HG02885 (cell line): Measurements from ENCODE around the gene AMDHD2.
"Not testable (repeated sequence)": the region's sequence is repeated elsewhere in the genome, so short reads cannot be mapped to it uniquely, and the experiment has no call there.

ENCODE experiments used
- ATAC-seq: cut with Tn5 transposase; IDR thresholded peaks from one replicate; pipeline ENCODE4 v1.9.1; 2021; ENCODE audit warnings: mild to moderate bottlenecking; ENCODE audit not compliant: unreplicated experiment, poor library complexity

The AMDHD2 gene, protein sequence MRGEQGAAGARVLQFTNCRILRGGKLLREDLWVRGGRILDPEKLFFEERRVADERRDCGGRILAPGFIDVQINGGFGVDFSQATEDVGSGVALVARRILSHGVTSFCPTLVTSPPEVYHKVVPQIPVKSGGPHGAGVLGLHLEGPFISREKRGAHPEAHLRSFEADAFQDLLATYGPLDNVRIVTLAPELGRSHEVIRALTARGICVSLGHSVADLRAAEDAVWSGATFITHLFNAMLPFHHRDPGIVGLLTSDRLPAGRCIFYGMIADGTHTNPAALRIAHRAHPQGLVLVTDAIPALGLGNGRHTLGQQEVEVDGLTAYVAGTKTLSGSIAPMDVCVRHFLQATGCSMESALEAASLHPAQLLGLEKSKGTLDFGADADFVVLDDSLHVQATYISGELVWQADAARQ

DNA sequence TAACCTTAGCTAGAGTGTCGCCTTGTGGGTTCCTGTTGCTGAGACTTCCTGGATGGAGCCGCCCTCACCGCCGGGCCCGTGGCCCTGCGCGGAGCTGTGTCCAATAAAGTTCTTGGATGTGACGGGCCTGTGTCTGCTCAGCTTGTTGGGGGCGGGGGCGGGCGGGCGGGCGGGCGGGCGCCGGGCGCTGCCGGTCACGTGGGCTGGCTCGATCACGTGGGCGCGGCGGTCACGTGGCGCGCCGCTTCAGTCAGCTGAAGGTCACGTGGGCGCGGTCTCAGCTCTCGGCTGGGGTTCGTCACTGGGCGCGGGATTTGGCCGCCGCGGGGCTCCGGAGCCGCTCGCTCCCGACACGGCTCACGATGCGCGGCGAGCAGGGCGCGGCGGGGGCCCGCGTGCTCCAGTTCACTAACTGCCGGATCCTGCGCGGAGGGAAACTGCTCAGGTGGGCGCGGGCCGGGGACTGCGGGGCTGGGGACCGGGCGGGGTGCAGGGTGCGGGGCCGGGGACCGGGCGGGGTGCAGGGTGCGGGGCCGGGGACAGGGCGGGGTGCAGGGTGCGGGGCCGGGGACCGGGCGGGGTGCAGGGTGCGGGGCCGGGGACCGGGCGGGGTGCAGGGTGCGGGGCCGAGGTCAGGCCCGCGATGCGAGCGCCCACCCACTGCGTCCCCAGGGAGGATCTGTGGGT lies at the start of gene AMDHD2:
Gene AMDHD2 (plus strand): TSS at position 275 of the 687 bp plus-strand sequence. CDS start 88 bp downstream, at position 363.
- ATAC-seq: peak; percentile 59

DNA sequence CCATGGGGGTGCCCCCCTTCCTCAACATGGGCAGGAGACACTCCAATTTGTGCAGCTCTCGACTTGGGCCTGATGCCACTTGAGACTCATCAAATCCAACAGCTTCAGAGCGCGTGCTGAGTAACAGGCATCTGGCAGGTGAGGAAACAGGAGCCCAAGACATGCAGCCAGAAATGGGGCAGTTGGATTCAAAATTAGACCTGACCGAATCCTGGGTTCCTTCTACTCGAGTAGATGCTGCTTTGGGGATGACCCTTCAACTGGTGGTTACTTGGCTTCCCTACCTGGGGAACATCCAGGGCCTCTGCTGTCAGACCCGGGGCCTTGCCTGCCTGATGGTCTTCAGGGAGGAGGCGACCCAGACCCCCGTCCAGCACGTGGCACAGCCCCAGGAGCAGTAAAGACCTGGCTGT lies 49.6 kb upstream of the AMDHD2 start:
- ATAC-seq: no peak

DNA sequence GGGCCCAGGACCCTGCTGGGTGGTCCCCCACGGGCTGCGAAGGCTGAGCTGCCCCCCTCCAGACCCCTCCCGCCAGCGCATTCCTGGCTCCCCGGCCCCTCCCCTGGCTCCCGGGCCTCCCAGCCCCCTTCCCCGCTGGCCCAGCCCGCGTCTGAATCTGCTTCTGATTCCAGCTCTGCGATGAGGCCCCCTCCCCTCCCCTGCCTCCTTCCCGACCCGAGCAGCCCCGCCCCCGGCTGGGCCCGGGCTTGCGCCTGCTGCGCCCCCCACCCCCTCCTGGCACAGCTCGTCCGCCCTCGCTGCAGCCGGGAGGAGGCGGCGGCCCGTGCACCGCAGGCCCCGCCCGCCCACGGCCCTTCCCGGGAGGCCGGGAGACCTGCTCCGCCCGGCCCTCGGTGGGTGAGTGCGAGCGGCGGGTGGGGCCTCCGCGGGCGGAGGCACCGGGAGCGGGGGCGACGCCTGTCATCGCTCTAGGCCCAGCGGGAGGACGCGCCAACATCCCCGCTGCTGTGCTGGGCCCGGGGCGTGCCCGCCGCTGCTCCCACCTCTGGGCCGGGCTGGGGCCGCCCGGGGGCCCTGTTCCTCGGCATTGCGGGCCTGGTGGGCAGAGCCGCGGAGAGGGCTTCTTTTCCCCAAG lies 49.0 kb upstream of the AMDHD2 start, which contains the start of gene NTN3:
Gene NTN3 (plus strand): TSS at position 282 of the 637 bp plus-strand sequence. CDS start 405 bp downstream, outside the sequence.
- ATAC-seq: no peak

DNA sequence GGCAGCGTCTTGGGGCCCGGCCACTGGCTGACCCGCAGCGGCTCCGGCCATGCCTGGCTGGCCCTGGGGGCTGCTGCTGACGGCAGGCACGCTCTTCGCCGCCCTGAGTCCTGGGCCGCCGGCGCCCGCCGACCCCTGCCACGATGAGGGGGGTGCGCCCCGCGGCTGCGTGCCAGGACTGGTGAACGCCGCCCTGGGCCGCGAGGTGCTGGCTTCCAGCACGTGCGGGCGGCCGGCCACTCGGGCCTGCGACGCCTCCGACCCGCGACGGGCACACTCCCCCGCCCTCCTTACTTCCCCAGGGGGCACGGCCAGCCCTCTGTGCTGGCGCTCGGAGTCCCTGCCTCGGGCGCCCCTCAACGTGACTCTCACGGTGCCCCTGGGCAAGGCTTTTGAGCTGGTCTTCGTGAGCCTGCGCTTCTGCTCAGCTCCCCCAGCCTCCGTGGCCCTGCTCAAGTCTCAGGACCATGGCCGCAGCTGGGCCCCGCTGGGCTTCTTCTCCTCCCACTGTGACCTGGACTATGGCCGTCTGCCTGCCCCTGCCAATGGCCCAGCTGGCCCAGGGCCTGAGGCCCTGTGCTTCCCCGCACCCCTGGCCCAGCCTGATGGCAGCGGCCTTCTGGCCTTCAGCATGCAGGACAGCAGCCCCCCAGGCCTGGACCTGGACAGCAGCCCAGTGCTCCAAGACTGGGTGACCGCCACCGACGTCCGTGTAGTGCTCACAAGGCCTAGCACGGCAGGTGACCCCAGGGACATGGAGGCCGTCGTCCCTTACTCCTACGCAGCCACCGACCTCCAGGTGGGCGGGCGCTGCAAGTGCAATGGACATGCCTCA lies 48.3 kb upstream of the AMDHD2 start:
- no peak for ATAC-seq

DNA sequence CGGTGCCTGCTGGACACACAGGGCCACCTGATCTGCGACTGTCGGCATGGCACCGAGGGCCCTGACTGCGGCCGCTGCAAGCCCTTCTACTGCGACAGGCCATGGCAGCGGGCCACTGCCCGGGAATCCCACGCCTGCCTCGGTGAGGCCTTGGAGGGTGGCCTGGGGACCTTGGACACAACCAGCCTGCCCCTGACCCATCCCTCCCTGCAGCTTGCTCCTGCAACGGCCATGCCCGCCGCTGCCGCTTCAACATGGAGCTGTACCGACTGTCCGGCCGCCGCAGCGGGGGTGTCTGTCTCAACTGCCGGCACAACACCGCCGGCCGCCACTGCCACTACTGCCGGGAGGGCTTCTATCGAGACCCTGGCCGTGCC lies 47.7 kb upstream of the AMDHD2 start:
- ATAC-seq: no peak

DNA sequence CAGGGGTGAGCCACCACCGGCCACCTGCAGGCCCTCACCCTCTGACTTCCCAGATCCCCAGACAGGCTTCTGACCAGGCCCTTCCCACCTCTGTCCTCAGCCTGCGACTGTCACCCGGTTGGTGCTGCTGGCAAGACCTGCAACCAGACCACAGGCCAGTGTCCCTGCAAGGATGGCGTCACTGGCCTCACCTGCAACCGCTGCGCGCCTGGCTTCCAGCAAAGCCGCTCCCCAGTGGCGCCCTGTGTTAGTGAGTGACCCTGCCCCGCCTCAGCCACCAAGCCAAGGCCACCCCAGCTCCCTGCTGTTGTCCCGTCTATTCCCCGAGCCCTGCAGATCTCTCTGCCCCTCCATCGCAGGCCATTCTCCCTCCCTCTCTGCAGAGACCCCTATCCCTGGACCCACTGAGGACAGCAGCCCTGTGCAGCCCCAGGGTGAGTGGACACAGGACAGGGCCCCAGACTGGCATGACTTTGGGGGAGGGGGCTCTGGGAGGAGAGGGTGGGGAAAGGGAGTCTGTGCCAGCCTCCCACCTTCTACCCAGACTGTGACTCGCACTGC lies 47.2 kb upstream of the AMDHD2 start:
- ATAC-seq: no peak

DNA sequence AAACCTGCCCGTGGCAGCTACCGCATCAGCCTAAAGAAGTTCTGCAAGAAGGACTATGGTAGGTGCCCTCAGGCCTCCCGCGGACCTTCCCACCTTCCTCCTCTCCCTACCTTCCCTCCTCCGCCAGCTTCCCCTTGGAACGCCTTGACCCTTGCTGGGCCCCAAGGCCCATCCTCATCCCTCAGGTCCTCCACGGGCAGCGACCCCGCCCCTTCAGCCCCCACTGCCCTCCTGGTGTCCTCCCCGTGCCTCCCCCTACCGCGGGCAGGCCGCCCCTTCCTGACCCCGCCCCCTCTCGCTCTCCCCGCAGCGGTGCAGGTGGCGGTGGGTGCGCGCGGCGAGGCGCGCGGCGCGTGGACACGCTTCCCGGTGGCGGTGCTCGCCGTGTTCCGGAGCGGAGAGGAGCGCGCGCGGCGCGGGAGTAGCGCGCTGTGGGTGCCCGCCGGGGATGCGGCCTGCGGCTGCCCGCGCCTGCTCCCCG lies 46.7 kb upstream of the AMDHD2 start:
- ATAC-seq: peak; percentile 1

DNA sequence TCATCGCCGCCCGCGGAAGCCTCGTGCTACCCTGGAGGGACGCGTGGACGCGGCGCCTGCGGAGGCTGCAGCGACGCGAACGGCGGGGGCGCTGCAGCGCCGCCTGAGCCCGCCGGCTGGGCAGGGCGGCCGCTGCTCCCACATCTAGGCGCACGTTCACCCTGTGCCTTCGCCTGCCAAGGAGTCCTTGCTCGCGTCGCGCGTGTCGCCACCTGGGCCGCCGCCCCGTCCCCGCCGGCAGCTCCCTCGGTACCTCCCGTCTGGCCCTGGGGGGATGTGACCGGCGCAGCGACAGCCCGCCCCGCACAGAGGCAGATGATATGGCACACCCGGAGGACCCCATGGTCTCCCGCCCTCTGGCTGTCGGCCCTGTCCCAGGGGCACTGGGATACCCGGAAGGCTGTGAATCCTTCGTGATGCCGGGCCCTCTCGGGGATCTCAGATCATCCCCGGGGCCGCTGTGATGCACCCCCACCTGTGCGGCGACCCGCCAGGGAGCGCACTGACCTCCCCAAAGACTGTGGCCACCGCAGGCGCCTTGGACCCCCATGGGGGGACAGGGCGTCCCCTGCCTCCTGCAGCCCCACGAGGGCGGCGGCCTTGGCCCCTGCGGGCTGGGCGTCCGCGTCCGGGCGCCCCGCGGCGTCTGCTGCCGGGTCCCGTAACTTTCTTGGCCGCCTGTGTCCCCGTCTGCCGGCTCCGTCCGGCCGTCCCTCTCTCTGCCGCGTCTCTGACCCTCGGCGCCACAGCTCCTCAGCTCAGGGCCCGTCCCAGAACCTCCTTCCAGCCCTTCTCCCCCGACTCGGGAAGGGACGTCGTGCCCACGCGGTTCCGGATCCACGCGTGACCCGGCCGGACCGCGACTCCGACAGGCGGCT lies 45.9 kb upstream of the AMDHD2 start:
- ATAC-seq: peak; percentile 29

DNA sequence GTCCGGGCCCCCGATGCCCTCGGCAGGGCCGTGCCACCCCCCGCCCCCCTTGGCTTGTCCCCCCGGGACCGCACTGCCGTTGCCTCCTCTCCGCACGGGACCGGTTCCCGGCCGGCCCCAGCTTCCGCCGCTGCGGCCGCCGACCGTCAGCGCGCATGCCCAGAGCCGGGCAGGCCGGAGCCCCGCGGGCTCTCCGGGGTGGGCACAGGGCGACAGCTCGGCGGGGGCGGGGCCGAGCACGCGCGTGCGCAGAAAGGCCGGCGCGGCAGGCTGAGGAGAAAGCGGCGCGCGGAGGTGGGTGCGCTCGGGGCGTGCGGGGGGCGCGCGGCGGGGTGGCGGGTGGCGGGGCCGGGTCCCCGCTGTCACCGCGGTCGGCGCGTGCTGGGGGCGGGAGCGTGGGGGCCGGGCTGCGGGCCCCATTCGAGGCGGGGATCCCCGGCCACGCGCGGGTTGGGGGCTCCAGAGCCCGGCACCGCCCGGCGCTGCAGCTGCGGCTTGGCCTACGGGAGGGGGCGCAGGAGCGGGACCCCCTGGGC lies 45.2 kb upstream of the AMDHD2 start, which contains the start of gene TBC1D24:
Gene TBC1D24 (plus strand): TSS at position 251 of the 536 bp plus-strand sequence. CDS start 21,022 bp downstream, outside the sequence.
- ATAC-seq: peak; percentile 67

DNA sequence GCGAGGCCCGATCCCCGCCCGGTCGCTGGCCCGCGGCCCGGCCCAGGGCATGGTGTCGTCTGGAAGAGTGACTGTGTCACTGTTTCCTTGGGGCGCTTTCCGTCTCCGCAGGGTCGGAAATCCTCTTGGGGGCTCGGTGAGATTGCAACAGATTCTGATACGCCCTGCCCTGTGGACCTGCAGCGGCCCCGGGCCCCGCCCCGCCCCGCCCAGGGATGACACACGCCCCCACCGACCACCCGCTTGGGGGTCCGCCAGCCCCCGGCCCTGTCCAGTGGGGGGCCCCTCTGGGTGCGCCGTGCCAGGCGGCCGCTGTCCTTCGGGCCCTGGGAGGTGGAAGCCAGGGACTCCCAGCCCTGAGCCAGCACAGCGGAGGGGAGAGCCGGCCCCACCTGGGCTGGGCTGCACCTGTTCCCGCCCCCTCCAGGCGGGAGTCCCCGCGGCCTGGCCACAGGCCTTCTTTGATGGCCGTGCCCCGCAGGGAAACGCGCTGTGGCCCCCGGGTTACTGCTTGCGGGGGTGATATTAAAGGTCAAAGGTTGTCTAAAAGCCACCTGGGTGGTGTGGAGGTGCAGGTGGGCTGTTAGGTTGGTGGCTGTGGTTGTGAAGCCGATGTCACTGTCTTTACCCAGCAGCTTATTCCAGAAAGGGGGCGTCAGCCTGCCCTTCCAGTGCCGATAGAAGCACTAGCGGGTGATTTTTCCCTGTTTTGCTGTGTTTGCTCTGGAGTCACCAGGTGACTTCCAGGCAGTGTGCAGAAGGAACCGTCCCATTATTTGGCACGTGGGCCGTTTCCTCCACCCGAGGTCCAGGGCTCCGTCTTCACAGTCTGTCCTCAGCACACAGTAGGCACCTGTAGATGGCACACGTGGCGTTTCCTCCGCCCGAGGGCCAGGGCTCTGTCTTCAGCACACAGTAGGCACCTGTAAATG lies 44.5 kb upstream of the AMDHD2 start:
- ATAC-seq: peak; percentile 13

DNA sequence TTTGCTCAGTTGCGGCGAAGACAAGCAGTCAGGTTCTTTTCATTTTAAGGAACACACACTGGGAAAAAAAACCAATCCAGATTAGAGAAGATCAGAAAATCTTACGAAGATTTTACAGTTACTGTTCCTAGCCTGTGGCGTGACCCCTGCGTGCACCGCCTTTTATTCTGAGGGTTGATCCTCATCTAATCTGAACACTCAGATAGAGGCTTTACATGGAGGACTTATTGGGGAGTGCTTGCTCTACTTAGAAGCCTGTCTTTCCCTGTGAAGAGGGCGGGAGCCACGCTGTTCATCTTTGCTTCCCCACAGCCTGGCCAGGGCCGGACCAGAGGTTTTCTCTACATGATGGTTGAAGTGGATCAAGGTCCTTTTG lies 43.8 kb upstream of the AMDHD2 start:
- no peak for ATAC-seq

DNA sequence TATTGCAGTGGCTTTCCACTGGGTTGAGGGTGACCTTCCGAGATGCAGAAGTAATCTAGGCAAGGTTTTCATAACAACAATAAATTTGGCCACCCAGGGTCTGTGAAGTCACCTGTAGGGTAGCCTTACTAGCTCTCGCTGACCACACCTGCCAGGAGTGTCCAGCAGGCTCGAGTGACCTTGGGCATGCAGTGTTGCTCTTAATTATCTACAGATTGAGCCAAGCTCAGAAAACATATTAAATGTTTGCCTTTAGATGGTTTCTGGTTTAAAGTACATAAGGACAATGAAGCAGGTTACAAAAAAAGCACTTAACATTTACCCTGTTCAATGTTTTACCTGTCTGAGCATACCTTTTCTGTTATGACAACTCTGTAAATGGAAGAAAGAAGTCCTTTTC lies 43.4 kb upstream of the AMDHD2 start:
- no peak for ATAC-seq

DNA sequence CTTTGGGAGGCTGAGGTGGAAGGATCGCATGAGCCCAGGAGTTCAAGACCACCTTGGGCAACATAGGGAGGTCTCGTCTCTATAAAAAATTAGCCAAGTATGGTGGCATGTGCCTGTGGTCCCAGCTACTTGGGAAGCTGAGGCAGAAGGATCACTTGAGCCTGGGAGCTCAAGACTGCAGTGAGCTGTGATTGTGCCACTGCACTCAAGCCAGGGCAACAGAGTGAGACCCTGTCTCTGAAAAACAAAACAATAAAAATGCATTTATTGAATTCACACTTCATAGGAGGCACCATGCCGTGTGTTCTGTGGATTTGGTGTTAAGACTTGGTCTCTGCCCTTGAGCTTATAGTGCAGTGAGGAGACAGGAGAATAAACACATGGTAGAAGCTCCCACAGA lies 42.8 kb upstream of the AMDHD2 start:
- no peak for ATAC-seq

DNA sequence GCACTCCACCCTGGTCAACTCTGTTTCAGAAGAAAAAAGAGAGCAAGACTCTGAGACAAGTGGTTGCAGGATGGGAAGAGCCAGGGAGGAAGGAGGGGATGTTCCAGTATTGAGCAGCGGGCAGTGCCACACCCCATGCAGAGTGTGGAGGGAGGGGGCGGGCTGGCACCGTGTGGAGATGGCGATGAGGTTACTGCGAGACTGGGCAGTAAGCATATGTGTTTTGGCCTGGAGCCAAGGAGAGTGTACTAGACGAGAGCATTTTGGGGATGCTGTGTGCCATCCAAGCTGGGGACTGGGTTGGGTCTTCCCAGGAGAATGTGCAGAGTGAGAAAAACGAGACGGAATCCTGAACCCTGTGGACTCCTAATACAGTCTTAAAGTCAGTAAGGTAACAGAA lies 41.9 kb upstream of the AMDHD2 start:
- ATAC-seq: no peak

DNA sequence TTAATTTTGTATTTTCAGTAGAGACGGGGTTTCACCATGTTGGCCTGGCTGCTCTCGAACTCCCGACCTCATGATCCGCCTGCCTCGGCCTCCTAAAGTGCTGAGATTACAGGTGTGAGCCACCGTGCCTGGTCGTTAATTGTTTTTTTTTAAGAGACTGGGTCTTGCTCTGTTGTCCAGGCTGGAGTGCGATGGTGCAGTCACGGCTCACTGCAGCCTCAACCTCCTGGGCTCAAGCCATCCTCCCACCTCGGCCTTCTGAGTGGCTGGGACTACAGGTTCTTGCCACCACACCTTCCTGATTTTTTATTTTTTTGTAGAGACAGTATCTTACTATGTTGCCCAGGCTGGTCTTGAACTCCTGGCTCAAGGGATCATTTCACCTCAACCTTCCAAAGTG lies 40.2 kb upstream of the AMDHD2 start:
- ATAC-seq: not testable (repeated sequence)

DNA sequence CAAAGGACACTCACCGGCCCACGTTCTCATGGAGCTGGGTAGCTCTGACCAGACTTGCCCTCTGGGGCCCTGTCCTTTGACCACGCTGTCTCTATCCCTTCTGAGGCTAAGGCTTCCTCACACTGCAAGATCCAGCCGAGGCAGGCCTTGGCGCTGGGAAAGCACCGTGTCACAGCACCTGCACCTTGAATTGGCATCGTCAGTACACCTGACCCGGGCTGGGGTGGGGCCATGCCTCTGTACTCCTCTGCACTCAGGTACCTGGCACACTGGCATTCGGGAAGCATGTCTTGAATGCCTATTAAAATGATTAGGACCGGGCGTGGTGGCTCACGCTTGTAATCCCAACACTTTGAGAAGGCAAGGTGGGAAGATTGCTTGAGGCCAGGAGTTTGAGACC lies 39.2 kb upstream of the AMDHD2 start:
- no peak for ATAC-seq

DNA sequence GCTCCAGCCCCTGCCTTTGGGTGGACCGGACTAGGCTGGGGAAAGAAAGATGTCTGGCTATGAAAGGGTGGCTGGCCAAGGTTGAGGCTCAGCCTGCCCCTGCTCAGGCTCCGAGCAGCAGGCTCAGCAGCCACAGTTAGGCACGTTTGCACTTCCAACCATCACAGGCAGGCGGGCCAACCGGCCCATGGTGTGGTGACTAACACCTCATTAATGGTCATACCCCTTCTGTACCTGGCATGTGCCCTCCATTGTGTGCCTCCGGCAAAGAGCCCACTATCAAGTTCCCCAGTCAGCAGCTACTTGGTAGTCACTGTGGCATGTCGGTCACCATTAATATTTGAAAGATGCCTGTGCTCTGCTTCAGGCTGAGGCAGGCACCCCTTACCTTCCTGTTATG lies 38.5 kb upstream of the AMDHD2 start:
- no peak for ATAC-seq
